KOPT-K1 (cell line): ENCODE data around the gene PSMC2.
"Not testable (repeated sequence)": the region's sequence is repeated elsewhere in the genome, so short reads cannot be mapped to it uniquely, and the experiment has no call there.

Experiments used
- H3K27ac ChIP-seq: fragments of 200-600 bp; sonication (generic); 2 replicates; pipeline ENCODE4 v1.5.1; 2016; ENCODE audit warnings: antibody characterized with exemption, mild to moderate bottlenecking, low read depth, low read length; ENCODE audit not compliant: poor library complexity, severe bottlenecking
- H3K36me3 ChIP-seq: fragments of 200-600 bp; sonication (generic); 2 replicates; pipeline ENCODE4 v1.5.1; 2017; ENCODE audit warnings: antibody characterized with exemption, mild to moderate bottlenecking, low read length, moderate library complexity; ENCODE audit not compliant: insufficient read depth
- H3K9me3 ChIP-seq: fragments of 200-600 bp; sonication (generic); 2 replicates; pipeline ENCODE4 v1.5.1; 2017; ENCODE audit warnings: antibody characterized with exemption, low read length, mild to moderate bottlenecking; ENCODE audit not compliant: insufficient read depth, poor library complexity, severe bottlenecking

PSMC2 gene

DNA sequence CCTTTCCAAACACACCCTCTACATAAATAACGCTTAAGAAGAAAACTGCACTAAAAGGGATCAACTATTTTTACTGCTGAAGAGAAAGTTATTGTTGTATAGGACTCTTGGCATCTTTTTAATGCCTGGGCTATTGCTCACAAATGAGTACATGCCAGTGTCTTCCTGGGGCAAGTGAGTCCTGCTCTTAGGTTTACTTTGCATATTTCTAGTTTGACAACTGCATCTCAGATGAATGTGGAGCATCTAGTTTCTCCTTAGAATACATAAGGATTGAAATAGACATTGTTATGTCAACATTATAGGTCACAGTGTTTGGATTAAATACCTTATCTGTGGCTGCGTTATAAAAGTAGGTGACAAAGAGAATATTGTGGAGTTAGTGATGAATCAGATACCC lies 44.5 kb downstream of the PSMC2 start:
- Histone ChIP-seq H3K27ac (no peak overlapping the region), H3K36me3 (no peaks in the 10 kb centered on the region), H3K9me3 (no peaks in the 10 kb centered on the region)

DNA sequence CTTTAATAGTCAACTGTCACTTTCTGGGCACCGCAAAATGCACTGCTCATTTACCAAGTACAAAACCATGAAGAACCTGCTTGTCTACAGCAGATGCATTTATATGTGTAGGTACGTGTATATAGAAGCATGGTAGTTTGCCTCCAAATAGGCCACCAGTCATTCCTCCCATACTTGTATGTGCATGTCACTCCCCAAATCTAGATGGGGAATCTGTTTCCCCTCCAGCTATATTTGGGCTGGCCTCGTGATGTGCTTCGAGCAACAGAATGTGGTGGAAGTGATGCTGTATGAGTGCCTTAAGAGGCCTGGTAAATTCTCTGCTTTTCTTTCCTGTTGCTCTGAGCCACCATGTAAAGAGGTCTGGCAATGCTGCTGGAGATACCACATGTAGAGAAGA lies 47.1 kb downstream of the PSMC2 start:
- no peaks in the 10 kb centered on the region for H3K36me3 ChIP-seq
- no peaks in the 10 kb centered on the region for H3K9me3 ChIP-seq
- H3K27ac ChIP-seq: no peak overlapping the region

DNA sequence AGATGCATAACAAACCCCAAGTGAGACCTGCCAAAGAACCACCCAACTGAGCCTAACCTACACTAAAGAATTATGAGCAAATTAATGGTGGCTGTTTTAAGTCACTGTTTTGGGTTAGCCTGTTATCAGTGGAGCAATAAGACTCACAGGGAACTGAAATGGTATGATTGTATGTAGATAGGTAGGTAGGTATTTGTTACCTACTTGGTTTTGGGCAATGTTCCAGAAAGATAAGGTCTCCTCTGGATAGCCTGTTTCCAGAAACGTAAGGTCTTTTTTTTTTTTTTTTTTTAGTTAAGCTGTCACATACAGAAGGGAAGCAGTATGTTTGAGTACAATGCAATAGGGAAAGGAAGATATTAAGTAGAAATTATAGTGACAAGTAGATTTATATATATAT lies 47.6 kb downstream of the PSMC2 start:
- H3K9me3 ChIP-seq: no peaks in the 10 kb centered on the region
- no peak overlapping the region for H3K27ac ChIP-seq
- H3K36me3 ChIP-seq: no peaks in the 10 kb centered on the region

DNA sequence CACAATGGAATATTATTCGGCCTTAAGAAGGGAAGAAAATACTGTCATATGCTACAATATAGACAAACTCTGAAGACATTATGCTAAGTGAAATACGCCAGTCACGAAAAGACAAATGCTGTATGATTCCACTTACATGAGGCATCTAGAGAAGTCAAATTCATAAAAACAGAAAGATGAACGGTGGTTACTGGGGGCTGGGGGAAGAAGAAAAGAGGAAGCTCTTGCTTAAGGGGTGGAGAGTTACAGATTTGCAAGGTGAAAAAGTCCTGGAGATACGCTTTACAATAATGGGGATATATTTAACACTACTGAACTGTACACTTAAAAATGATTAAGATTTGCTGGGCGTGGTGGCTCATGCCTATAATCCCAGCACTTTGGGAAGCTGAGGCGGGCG lies 49.0 kb downstream of the PSMC2 start:
- no peak overlapping the region for H3K27ac ChIP-seq
- no peaks in the 10 kb centered on the region for H3K9me3 ChIP-seq
- H3K36me3 ChIP-seq: no peaks in the 10 kb centered on the region

DNA sequence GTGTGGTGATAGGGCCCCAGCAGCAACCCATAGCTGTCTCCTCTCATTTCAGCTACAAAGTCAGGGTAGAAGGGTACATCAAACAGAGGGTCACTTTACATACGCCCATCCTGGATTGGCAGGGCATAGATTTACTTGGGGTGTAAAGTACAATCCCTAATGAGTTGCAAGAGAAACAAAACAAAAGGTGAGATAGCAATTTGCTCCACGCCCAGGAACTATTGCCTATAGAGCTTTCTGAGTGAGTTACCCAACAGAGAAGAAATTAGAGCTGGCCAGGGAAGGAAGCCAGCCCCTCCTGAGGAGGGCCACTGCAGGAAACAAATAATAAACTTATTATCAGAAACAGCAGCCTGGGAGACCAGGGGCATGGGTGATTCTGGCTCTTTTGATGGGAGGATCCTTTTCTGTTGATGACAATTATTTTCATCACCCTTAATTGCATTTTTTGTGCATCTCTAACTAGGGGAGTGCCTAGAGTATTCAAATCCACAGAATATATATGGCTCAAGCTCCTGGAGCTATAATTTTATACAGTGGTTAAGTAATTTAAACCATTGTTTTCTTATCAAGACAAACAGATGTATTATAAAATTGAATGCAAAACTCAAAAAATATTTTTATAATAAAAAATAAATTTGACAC lies 51.2 kb downstream of the PSMC2 start:
- no peaks in the 10 kb centered on the region for H3K36me3 ChIP-seq
- no peak overlapping the region for H3K27ac ChIP-seq
- no peaks in the 10 kb centered on the region for H3K9me3 ChIP-seq

DNA sequence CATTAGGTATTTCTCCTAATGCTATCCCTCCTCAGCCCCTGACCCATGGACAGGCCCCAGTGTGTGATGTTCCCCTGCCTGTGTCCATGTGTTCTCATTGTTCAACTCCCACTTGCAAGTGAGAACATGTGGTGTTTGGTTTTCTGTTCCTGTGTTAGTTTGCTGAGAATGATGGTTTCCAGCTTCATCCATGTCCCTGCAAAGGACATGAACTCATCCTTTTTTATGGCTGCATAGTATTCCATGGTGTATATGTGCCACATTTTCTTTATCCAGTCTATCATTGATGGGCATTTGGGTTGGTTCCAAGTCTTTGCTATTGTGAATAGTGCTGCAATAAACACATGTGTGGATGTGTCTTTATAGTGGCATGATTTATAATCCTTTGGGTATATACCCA lies 52.2 kb downstream of the PSMC2 start:
- not testable (repeated sequence) for H3K9me3 ChIP-seq, H3K36me3 ChIP-seq, H3K27ac ChIP-seq

DNA sequence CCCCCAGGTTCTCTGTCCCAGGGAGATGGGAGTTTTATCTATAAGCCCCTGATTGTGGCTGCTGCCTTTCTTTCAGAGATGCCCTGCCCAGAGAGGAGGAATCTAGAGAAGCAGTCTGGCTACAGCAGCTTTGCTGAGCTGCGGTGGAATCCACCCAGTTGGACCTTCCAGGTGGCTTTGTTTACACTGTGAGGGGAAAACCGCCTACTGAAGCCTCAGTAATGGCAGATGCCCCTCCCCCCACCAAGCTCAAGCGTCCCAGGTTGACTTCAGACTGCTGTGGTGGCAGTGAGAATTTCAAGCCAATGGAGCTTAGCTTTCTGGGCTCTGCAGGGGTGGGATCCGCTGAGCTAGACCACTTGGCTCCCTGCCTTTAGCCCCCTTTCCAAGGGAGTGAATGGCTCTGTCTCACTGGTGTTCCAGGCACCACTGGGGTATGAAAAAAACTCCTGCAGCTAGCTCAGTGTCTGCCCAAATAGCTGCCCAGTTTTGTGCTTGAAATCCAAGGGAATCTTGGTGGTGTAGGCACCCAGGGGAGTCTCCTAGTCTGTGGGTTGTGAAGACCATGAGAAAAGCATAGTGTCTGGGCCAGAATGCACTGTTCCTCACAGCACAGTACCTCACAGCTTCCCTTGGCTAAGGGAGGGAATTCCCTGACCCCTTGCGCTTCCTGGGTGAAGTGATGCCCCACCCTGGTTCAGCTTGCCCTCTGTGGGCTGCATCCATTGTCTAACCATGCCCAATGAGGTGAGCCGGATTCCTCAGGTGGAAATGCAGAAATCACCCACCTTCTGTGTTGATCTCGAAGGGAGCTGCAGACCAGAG lies 58.6 kb downstream of the PSMC2 start:
- H3K9me3 ChIP-seq, H3K27ac ChIP-seq, H3K36me3 ChIP-seq: not testable (repeated sequence)

DNA sequence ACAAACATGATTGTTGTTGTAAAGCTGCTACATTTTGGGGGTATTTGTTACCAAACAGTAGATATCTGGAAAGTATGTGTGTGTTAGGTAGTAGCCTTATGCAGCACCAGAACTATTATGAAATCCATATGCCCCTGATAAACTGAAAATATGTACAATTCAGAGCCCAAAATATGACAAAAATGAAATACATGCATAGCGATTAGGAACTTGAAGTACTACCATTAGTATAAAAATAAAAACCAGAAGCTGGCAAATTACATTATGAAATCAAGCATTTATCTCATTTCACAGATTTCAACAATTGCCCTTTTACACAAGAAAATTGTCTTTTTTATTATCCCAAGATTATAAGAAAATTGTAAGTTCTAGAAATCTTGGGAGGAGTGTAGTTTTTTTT lies 64.7 kb downstream of the PSMC2 start:
- Histone ChIP-seq H3K36me3 (no peaks in the 10 kb centered on the region), H3K9me3 (peaks cover 4% of the 10 kb centered on the region), H3K27ac (no peak overlapping the region)

DNA sequence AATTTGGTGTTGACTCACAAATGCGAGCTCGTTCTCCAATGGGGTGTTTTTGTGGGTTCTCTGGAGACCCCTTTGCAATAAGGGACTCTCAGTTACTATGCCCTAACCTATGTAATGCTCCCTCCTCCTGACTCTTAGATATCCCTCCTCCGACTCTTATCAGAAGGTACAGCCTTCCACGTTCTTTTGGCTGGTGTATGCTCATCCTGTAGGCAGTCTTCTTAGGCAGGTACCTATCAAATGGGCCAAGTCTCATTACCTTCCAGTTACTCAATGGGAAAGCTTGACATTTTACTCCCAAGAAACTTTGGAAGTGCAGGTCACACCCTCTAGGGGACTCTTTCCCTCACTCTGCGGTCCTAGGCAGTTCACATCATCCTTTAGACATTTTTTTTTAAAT lies 66.0 kb downstream of the PSMC2 start:
- Histone ChIP-seq H3K9me3 (peaks cover 4% of the 10 kb centered on the region), H3K27ac (no peak overlapping the region)

DNA sequence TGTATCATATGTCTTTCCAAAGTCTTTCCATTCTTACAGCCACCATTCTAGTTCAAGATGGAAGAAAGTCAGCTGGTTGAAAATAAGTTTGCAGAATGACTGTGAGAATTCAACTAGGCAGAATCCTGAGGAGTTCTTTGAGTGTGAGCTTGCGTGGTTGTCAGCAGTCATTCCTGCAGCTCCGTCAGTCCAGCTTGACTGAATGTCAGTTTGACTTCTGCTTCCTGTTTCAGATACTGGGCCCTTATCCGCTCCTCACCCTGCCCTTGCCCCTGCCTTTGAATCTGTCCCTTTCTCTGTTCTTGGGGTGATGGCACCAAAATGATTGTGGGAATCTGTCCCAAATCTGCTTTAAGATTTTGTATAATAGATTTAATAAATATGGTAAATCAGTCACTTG lies 70.8 kb downstream of the PSMC2 start:
- Histone ChIP-seq H3K36me3 (no peaks in the 10 kb centered on the region), H3K27ac (no peak overlapping the region), H3K9me3 (no peaks in the 10 kb centered on the region)

More for the DNA sequence above, 66.0 kb downstream of the PSMC2 start:
- no peaks in the 10 kb centered on the region for H3K36me3 ChIP-seq
